Stimulated activated CD8-positive, alpha-beta memory T cell treated with anti-CD3 and anti-CD28 coated beads, Interleukin-7, amount 100 ng/mL, for 1 hour (primary cell): Measurements from ENCODE around the gene C3.

Experiments used
- DNase-seq, 2 donors: peaks; one replicate each; pipeline ENCODE4 v3.0.0-alpha.2; 2020; ENCODE audit warnings: low read depth in 2 of 2

The C3 gene

GRCh38 chr19:6730941-6731670 lies 10.7 kb upstream of the C3 start:
- no peak for DNase-seq

- DNase-seq, result no peak
These were observed 9.8 kb upstream of the C3 start for GRCh38 chr19:6730153-6730804.

- no peak for DNase-seq
These were observed 9.2 kb upstream of the C3 start for GRCh38 chr19:6729573-6730152.

- no peak for DNase-seq
These were observed 7.9 kb upstream of the C3 start for GRCh38 chr19:6728346-6728745.

GRCh38 chr19:6725513-6726231 lies 5.2 kb upstream of the C3 start:
- no peak for DNase-seq

GRCh38 chr19:6724631-6725492 lies 4.4 kb upstream of the C3 start:
- DNase-seq, result no peak

- DNase-seq, result no peak
These were observed 3.3 kb upstream of the C3 start for GRCh38 chr19:6723738-6724137.

GRCh38 chr19:6723108-6723618 lies 2.7 kb upstream of the C3 start:
- DNase-seq, result no peak

GRCh38 chr19:6721773-6722172 lies 1.3 kb upstream of the C3 start:
- no peak for DNase-seq

GRCh38 chr19:6721138-6721474 lies 656 bp upstream of the C3 start:
- no peak for DNase-seq

GRCh38 chr19:6719992-6720368 lies 470 bp downstream of the C3 start:
- DNase-seq, result no peak

GRCh38 chr19:6719540-6719861 lies 949 bp downstream of the C3 start:
- DNase-seq, result no peak

- DNase-seq, result no peak
These were observed 1.5 kb downstream of the C3 start for GRCh38 chr19:6718741-6719539.

- no peak for DNase-seq
These were observed 2.2 kb downstream of the C3 start for GRCh38 chr19:6718111-6718740.

GRCh38 chr19:6717441-6717971 lies 2.9 kb downstream of the C3 start:
- no peak for DNase-seq

- DNase-seq, result no peak
These were observed 3.4 kb downstream of the C3 start for GRCh38 chr19:6717036-6717435.

- DNase-seq, result no peak
These were observed 3.9 kb downstream of the C3 start for GRCh38 chr19:6716610-6716970.

GRCh38 chr19:6714749-6715555 lies 5.5 kb downstream of the C3 start:
- no peak for DNase-seq
